Endothelial cell (in vitro differentiated cells): Measurements from ENCODE around the gene NOS1AP. TPM values are rescaled to one million over a fixed set of nuclear protein-coding genes. Genes with fewer than 3 reads are reported as not detected.

Source experiments
- DNase-seq: peaks from one replicate; pipeline ENCODE4 v3.0.0; 2021; ENCODE audit warnings: low spot score
- H3K27ac Mint-ChIP-seq: one replicate; pipeline ENCODE4 v1.8.0; 2021; ENCODE audit warnings: mixed read lengths, inconsistent platforms; ENCODE audit not compliant: unreplicated experiment
- H3K27me3 Mint-ChIP-seq: one replicate; pipeline ENCODE4 v1.8.0; 2021; ENCODE audit warnings: mild to moderate bottlenecking, moderate library complexity, mixed read lengths, inconsistent platforms; ENCODE audit not compliant: unreplicated experiment
- H3K36me3 Mint-ChIP-seq: one replicate; pipeline ENCODE4 v1.8.0; 2021; ENCODE audit warnings: mild to moderate bottlenecking, low read depth, mixed read lengths, inconsistent platforms; ENCODE audit not compliant: unreplicated experiment
- H3K4me1 Mint-ChIP-seq: one replicate; pipeline ENCODE4 v1.8.0; 2021; ENCODE audit warnings: mild to moderate bottlenecking, mixed read lengths, inconsistent platforms; ENCODE audit not compliant: unreplicated experiment
- H3K4me3 Mint-ChIP-seq: one replicate; pipeline ENCODE4 v1.8.0; 2021; ENCODE audit warnings: mild to moderate bottlenecking, mixed read lengths, inconsistent platforms; ENCODE audit not compliant: unreplicated experiment
- H3K9me3 Mint-ChIP-seq: one replicate; pipeline ENCODE4 v1.8.0; 2021; ENCODE audit warnings: mixed read lengths, inconsistent platforms; ENCODE audit not compliant: unreplicated experiment
- total RNA-seq: library from RNA; stranded (reverse); fragmentation: NEBNext Ultra II Directional; extraction: Animal tissue kit (Norgen Biotek cat#: 25700); gene quantifications from one replicate; pipeline ENCODE4 v1.2.1, GENCODE V29; 2021; ENCODE audit not compliant: unreplicated experiment
- TF ChIP-seq, protein P1 (sequence below): fragments of 200-600 bp; sonication (generic); IDR thresholded peaks from one replicate; pipeline ENCODE4 v1.5.0; 2021; ENCODE audit warnings: antibody characterized with exemption; ENCODE audit not compliant: unreplicated experiment

The NOS1AP gene
- total RNA-seq, 1 donor from 2014 or later, result 19.8 TPM

DNA sequence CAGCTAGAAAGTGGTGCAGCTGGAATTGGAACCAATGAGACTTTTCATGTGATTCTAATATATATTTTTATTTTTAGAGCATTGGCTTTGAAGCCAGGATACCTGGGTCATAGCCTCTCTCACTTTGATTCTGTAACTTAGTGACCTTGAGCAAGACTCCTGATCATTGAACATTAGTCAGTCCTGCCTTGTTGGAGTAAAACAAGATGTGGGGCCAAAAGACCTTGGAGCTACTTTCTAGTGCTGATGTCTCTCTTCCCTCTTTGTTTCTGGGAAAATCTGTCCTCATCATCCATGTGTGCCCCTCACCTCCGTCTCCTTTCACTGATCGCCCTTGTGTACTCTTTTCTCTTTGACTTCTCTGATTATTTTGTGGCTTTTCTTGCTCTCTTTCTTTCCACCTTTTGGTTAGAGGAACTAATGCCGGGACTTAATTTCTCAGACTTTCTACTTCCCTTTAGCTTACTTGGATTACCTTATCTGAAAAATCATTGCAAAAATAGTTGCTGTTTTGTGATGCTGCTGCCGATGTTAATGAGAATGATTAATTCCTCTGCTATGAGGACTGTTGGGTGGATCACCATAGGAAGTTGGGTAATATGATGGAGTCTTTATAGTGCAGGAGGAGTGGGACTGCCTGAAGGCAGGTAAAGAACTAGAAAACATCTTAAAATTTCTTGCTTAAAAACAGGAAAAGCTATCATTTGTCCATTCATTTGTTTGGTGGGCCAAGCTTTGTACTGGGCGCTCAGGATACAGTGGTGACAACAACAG, 72.0 kb downstream of the NOS1AP start:
- Mint-ChIP-seq H3K36me3 (peaks cover 3% of the 10 kb centered on the region), H3K4me1 (peaks cover 52% of the 10 kb centered on the region), H3K4me3 (no peak overlapping the region), H3K27ac (no peak overlapping the region), H3K9me3 (no peaks in the 10 kb centered on the region), H3K27me3 (peaks cover 4% of the 10 kb centered on the region)
- TF ChIP-seq, protein P1, sequence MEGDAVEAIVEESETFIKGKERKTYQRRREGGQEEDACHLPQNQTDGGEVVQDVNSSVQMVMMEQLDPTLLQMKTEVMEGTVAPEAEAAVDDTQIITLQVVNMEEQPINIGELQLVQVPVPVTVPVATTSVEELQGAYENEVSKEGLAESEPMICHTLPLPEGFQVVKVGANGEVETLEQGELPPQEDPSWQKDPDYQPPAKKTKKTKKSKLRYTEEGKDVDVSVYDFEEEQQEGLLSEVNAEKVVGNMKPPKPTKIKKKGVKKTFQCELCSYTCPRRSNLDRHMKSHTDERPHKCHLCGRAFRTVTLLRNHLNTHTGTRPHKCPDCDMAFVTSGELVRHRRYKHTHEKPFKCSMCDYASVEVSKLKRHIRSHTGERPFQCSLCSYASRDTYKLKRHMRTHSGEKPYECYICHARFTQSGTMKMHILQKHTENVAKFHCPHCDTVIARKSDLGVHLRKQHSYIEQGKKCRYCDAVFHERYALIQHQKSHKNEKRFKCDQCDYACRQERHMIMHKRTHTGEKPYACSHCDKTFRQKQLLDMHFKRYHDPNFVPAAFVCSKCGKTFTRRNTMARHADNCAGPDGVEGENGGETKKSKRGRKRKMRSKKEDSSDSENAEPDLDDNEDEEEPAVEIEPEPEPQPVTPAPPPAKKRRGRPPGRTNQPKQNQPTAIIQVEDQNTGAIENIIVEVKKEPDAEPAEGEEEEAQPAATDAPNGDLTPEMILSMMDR, result no peak
- DNase-seq, result no peak

DNA sequence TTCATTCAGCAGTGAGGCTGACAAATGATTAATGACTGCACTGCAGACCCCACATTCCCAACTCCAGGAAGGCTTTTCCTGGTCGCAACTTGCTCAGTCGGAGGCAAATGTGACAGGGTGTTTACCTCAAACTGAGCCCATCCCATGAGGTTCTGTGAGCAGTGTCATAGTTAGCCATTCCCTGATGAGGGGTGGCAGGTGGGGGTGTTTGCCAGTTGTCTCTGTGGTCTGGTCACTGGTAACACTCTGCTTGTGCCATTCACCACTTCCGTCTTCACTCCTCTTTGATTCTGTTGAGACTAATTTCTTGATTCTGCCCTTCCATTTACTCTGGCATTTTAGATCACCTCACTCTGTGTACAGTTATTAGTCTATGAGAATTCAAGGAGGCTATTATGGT, 73.5 kb downstream of the NOS1AP start:
- DNase-seq, result no peak
- Mint-ChIP-seq H3K36me3 (peaks cover 3% of the 10 kb centered on the region), H3K27me3 (peaks cover 2% of the 10 kb centered on the region), H3K27ac (no peak overlapping the region), H3K4me1 (peaks cover 42% of the 10 kb centered on the region), H3K4me3 (no peak overlapping the region), H3K9me3 (no peaks in the 10 kb centered on the region)
- TF ChIP-seq, protein P1, result no peak

DNA sequence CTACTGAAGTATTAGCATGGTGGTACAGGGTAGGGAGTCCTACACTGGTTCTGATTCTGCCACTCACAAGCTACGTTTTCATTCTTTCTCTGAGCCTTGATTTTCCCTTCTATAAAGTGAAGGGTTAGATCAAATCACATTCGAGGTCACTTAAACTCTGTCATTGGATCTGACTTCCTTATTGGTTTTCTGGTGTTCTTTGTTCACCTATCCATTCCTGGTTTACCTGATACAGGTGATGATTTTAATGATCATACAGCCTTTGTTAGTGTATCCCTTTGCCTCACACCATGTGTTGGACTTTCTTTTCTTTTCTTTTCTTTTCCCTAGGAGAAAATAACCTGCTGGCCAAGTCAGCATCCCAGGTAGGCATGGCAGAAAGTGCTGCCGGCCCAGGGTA, 74.8 kb downstream of the NOS1AP start:
- Mint-ChIP-seq H3K9me3 (no peaks in the 10 kb centered on the region), H3K27me3 (peaks cover under 1% of the 10 kb centered on the region), H3K36me3 (peaks cover 3% of the 10 kb centered on the region), H3K27ac (no peak overlapping the region), H3K4me1 (peaks cover 38% of the 10 kb centered on the region), H3K4me3 (no peak overlapping the region)
- TF ChIP-seq, protein P1, result no peak
- DNase-seq, result no peak

DNA sequence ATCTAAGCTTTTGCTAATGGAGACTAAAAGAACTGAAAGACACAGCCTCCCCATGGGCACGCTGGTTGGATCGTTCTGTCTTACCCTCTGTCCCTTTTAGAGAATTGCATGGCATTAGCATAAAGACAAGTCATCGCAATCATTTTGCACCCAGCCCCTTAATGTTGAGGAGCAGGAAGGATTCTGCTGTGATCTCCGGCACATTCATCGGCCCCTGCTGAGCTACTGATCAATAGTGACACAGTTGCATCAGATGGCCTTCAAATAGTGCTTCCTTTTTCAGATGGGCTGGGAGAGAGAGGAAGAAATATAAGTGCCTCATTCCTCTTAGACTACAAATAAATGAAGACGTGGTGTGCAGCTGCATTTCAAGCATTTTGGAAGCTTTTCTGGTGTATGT, 75.4 kb downstream of the NOS1AP start:
- peaks cover 3% of the 10 kb centered on the region for H3K36me3 Mint-ChIP-seq
- no peaks in the 10 kb centered on the region for H3K27me3 Mint-ChIP-seq
- TF ChIP-seq, protein P1, result no peak
- H3K9me3 Mint-ChIP-seq, result no peaks in the 10 kb centered on the region
- peaks cover 33% of the 10 kb centered on the region for H3K4me1 Mint-ChIP-seq
- no peak for DNase-seq
- H3K4me3 Mint-ChIP-seq, result no peak overlapping the region
- H3K27ac Mint-ChIP-seq, result no peak overlapping the region

DNA sequence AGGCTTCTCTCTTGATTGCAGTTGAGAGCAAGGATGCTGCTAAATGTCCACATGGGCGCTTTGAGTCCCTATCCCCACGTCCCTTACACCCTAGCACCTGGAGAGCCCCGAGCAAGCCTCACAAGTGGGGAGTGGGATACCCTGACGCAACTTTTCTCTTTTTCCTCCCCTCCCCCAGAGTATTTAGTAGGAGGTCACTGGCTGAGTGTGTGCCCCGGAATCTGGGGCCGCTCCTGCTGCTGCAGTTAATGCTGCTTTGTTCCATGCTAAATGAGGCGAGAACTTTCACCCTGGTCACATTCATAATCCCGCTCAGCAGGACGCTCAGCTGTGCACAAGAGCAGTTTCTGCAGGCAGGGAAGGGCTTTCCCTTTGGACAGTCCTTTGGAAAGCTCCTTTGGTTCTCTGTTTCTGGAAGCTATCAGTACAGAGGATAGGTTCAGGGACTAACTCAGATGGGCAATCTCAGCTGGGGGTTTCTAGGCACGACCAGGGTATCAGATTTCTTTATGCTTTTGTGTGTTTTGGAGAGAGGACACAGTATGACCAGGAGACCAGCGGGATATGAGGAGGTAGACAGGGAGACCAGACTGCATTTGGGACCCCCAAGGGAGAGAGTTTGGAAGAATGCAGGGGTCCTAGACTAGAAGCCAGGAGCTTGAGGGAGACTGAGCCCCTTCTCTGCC, 75.9 kb downstream of the NOS1AP start:
- H3K9me3 Mint-ChIP-seq, result no peaks in the 10 kb centered on the region
- no peak for DNase-seq

More for the DNA sequence above, 75.9 kb downstream of the NOS1AP start:
- peaks cover 33% of the 10 kb centered on the region for H3K4me1 Mint-ChIP-seq
- peaks cover 3% of the 10 kb centered on the region for H3K36me3 Mint-ChIP-seq
- no peak overlapping the region for H3K27ac Mint-ChIP-seq
- TF ChIP-seq, protein P1, result no peak
- H3K27me3 Mint-ChIP-seq, result no peaks in the 10 kb centered on the region
- H3K4me3 Mint-ChIP-seq, result no peak overlapping the region
